Ishikawa (cell line): ENCODE data around the gene STAG1.

Experiments used
- CEBPB ChIP-seq: IDR thresholded peaks from 2 replicates; pipeline ENCODE4 v1.6.1; 2012
- CREB1 ChIP-seq: IDR thresholded peaks from 2 replicates; pipeline ENCODE4 v1.6.1; 2012; ENCODE audit warnings: low read depth
- EGR1 ChIP-seq: IDR thresholded peaks from 2 replicates; pipeline ENCODE4 v1.6.1; 2012
- EP300 ChIP-seq: IDR thresholded peaks from 2 replicates; pipeline ENCODE4 v1.6.1; 2012; ENCODE audit warnings: borderline replicate concordance
- FOXM1 ChIP-seq: IDR thresholded peaks from 2 replicates; pipeline ENCODE4 v1.6.1; 2012; ENCODE audit warnings: low read depth, borderline replicate concordance
- MAX ChIP-seq: IDR thresholded peaks from 2 replicates; pipeline ENCODE4 v1.6.1; 2012
- NFIC ChIP-seq: IDR thresholded peaks from 2 replicates; pipeline ENCODE4 v1.6.1; 2012
- RAD21 ChIP-seq: IDR thresholded peaks from 2 replicates; pipeline ENCODE4 v1.6.1; 2012; ENCODE audit warnings: low read depth
- REST ChIP-seq: IDR thresholded peaks from 2 replicates; pipeline ENCODE4 v1.6.1; 2012; ENCODE audit warnings: low read depth, mild to moderate bottlenecking
- TAF1 ChIP-seq: IDR thresholded peaks from 2 replicates; pipeline ENCODE4 v1.6.1; 2012; ENCODE audit warnings: low read depth, mild to moderate bottlenecking
- TCF12 ChIP-seq: IDR thresholded peaks from 2 replicates; pipeline ENCODE4 v1.6.1; 2012; ENCODE audit warnings: low read depth
- TEAD4 ChIP-seq: IDR thresholded peaks from 2 replicates; pipeline ENCODE4 v1.6.1; 2012
- USF1 ChIP-seq: IDR thresholded peaks from 2 replicates; pipeline ENCODE4 v1.6.1; 2012
- YY1 ChIP-seq: IDR thresholded peaks from 2 replicates; pipeline ENCODE4 v1.6.1; 2012; ENCODE audit warnings: low read depth
- ZBTB7A ChIP-seq: IDR thresholded peaks from 2 replicates; pipeline ENCODE4 v1.6.1; 2012; ENCODE audit warnings: low read depth

The STAG1 gene

GRCh38 chr3:136617198-136617597 is 135.0 kb downstream of the STAG1 start:
- TF ChIP-seq EGR1: no peak
- TF ChIP-seq TCF12: no peak
- no peak for TF ChIP-seq MAX
- TF ChIP-seq RAD21: peak; percentile 27; the same call in 1 of the 2 replicates

- TF ChIP-seq USF1: no peak
- no peak for TF ChIP-seq ZBTB7A
- no peak for TF ChIP-seq FOXM1
- no peak for TF ChIP-seq REST
- no peak for TF ChIP-seq EGR1
- no peak for TF ChIP-seq CREB1
- no peak for TF ChIP-seq TAF1
- TF ChIP-seq EP300: no peak
- TF ChIP-seq CEBPB: no peak
- no peak for TF ChIP-seq MAX
- no peak for TF ChIP-seq NFIC
- TF ChIP-seq YY1: no peak
- no peak for TF ChIP-seq TEAD4
- no peak for TF ChIP-seq RAD21
- TF ChIP-seq TCF12: no peak
Measured at GRCh38 chr3:136612512-136612911, 139.7 kb downstream of the STAG1 start.

- TF ChIP-seq TAF1: no peak
- no peak for TF ChIP-seq EGR1
- no peak for TF ChIP-seq CEBPB
- no peak for TF ChIP-seq CREB1
- no peak for TF ChIP-seq YY1
- no peak for TF ChIP-seq NFIC
- TF ChIP-seq EP300: no peak
- no peak for TF ChIP-seq TEAD4
- no peak for TF ChIP-seq MAX
- no peak for TF ChIP-seq TCF12
- TF ChIP-seq RAD21: no peak
- no peak for TF ChIP-seq USF1
Measured at GRCh38 chr3:136606990-136607389, 145.2 kb downstream of the STAG1 start.

GRCh38 chr3:136604961-136605360 is 147.2 kb downstream of the STAG1 start:
- TF ChIP-seq TEAD4 (peak; percentile 46; the same call in 1 of the 2 replicates), CEBPB (no peak), TAF1 (no peak)

- TF ChIP-seq MAX (no peak), FOXM1 (no peak), EP300 (no peak), USF1 (no peak), CREB1 (no peak), EGR1 (no peak), CEBPB (no peak), RAD21 (no peak), ZBTB7A (no peak), REST (no peak), NFIC (no peak), TAF1 (no peak)
Measured at GRCh38 chr3:136602818-136603217, 149.4 kb downstream of the STAG1 start.

- TF ChIP-seq MAX: no peak
- no peak for TF ChIP-seq REST
- no peak for TF ChIP-seq FOXM1
- TF ChIP-seq TCF12: no peak
- TF ChIP-seq TAF1: no peak
- no peak for TF ChIP-seq YY1
- no peak for TF ChIP-seq RAD21
- TF ChIP-seq TEAD4: no peak
- TF ChIP-seq ZBTB7A: no peak
- TF ChIP-seq NFIC: no peak
- no peak for TF ChIP-seq USF1
- TF ChIP-seq EGR1: no peak
- no peak for TF ChIP-seq CEBPB
- no peak for TF ChIP-seq EP300
- no peak for TF ChIP-seq CREB1
Measured at GRCh38 chr3:136595913-136596697, 156.1 kb downstream of the STAG1 start.
